ENCODE data around the gene DPH7.
"Not testable (repeated sequence)": the region's sequence is repeated elsewhere in the genome, so short reads cannot be mapped to it uniquely, and the experiment has no call there.

The DPH7 gene

GRCh38 chr9:137578518-137579258 lies at the start of gene DPH7:
Gene DPH7 (minus strand): TSS chr9:137578925. CDS start chr9:137578777, 148 bp downstream.
- DNase-seq (ENCODE audit: low read depth in 3 of 3) = peak; percentile 90 to 97 (median 94)

- DNase-seq (ENCODE audit: low read depth in 3 of 3) = not testable (repeated sequence)
Observed at GRCh38 chr9:137627406-137627805, 48.7 kb upstream of the DPH7 start.

- no peak for DNase-seq (ENCODE audit: low read depth in 3 of 3)
Observed at GRCh38 chr9:137626464-137626863, 47.7 kb upstream of the DPH7 start.

- DNase-seq (ENCODE audit: low read depth in 3 of 3) = not testable (repeated sequence)
Observed at GRCh38 chr9:137622211-137622610, 43.5 kb upstream of the DPH7 start.

GRCh38 chr9:137621131-137621757 lies 42.5 kb upstream of the DPH7 start:
- DNase-seq (ENCODE audit: low read depth in 3 of 3) = no peak

- no peak for DNase-seq (ENCODE audit: low read depth in 3 of 3)
Observed at GRCh38 chr9:137620581-137620980, 41.9 kb upstream of the DPH7 start.

- no peak for DNase-seq (ENCODE audit: low read depth in 3 of 3)
Observed at GRCh38 chr9:137620048-137620405, 41.3 kb upstream of the DPH7 start.

- DNase-seq (ENCODE audit: low read depth in 3 of 3) = no peak
Observed at GRCh38 chr9:137619240-137620047, 40.7 kb upstream of the DPH7 start.

- DNase-seq (ENCODE audit: low read depth in 3 of 3) = peak; percentile 75 to 84 (median 83)
Observed at GRCh38 chr9:137618105-137619067, 39.7 kb upstream of the DPH7 start, which contains the start of gene EHMT1. Gene EHMT1 (plus strand): TSS chr9:137619005. CDS start chr9:137619029, 24 bp downstream.

- no peak for DNase-seq (ENCODE audit: low read depth in 3 of 3)
Observed at GRCh38 chr9:137615387-137615871, 36.7 kb upstream of the DPH7 start.

GRCh38 chr9:137614631-137615386 lies 36.1 kb upstream of the DPH7 start:
- no peak for DNase-seq (ENCODE audit: low read depth in 3 of 3)

- DNase-seq (ENCODE audit: low read depth in 3 of 3) = no peak
Observed at GRCh38 chr9:137613738-137614523, 35.2 kb upstream of the DPH7 start.

GRCh38 chr9:137613259-137613658 lies 34.5 kb upstream of the DPH7 start:
- no peak for DNase-seq (ENCODE audit: low read depth in 3 of 3)

GRCh38 chr9:137612741-137613142 lies 34.0 kb upstream of the DPH7 start:
- no peak for DNase-seq (ENCODE audit: low read depth in 3 of 3)

- no peak for DNase-seq (ENCODE audit: low read depth in 3 of 3)
Observed at GRCh38 chr9:137611623-137612609, 33.2 kb upstream of the DPH7 start.

GRCh38 chr9:137610944-137611343 lies 32.2 kb upstream of the DPH7 start:
- no peak for DNase-seq (ENCODE audit: low read depth in 3 of 3)

GRCh38 chr9:137607141-137607857 lies 28.6 kb upstream of the DPH7 start:
- no peak for DNase-seq (ENCODE audit: low read depth in 3 of 3)

GRCh38 chr9:137606734-137607138 lies 28.0 kb upstream of the DPH7 start:
- no peak for DNase-seq (ENCODE audit: low read depth in 3 of 3)

All from stimulated activated CD4-positive, alpha-beta T cell treated with anti-CD3 and anti-CD28 coated beads, TNF-alpha, amount 100 ng/mL, for 24 hours (primary cell).